Activated effector memory CD4-positive, alpha-beta T cell treated with anti-CD3 and anti-CD28 coated beads, Interleukin-2, amount 50 U/mL, for 16 hours (primary cell): Measurements from ENCODE around the gene TCP11L2.
"Not testable (repeated sequence)": the region's sequence is repeated elsewhere in the genome, so short reads cannot be mapped to it uniquely, and the experiment has no call there.

Experiments
- DNase-seq: peaks from one replicate; pipeline ENCODE4 v3.0.0-alpha.2; 2020

Gene TCP11L2

DNA sequence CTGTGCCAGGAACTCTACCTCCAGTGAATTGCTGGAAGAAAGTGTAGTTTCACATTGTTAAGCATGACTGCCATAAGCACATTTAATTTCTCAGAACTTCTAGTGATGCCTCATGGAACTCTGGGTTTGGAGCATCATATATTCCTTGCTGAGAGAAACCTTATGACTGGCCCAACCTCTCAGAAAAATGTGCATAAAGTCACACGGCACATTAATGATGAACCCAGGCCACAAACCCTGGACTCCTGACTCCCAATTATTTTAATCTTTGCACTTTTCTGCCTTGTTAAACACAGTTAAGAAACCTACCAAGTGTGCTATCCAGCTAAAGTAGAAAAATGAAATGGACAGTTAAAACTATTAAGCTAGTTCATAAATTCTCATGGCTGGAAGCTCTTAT is 5.6 kb downstream of the TCP11L2 start:
- DNase-seq = no peak

DNA sequence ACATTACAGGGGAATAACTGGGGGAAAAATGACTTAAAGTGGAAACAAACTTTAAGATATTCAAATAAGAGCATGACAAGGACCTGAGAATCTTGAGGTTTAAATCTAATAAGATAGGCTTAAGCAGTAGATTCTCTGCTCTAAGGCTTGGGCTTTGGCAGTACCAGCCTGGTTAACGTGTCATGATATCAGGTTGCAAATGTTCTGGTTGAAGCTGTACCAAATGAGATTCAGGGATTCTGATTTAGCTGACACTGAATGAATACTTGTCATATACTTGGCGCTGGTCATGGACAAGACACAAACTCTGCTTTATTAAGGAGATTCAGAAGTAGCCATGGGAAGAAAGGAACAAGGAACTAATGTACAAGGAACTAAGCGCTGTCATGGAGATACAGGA is 6.1 kb downstream of the TCP11L2 start:
- no peak for DNase-seq

DNA sequence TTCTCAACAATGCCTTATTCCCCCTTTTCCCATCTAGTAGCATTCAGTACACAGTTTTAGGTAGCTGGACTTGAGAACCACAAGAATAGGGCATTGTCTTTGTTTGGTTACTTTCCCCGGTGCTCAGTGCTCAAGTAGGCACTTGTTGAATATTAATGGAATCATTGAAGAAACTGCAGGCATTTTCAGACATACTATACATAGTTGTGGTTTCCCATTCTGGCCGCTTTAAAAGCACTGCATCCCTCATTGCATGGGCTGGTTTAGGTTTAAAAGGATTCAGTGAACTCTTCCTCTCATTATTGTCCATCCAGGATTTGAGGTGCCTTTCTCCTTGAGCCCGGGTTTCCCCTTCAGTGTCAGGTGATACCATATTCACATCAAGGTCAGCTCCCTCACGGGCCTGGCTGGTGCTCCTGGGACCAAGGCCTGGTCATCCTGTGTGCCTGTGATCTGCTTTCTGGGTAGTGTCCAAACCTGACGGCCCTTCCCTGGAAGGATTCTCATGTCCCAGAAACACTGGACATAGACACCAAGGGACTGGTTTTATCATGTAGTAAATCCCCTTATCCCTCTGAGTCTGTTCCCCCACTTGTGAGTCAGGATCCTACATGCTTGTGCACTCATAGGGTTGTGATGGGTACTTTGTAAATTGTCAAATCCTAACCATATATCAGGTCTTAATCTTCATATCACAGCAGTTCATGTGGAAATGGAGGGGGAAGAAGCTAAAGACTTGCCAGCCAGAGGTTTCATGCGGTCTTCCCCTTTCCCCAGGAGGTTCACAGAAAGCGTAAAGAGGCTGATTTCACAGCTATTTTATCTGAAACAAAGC is 7.4 kb downstream of the TCP11L2 start:
- no peak for DNase-seq

DNA sequence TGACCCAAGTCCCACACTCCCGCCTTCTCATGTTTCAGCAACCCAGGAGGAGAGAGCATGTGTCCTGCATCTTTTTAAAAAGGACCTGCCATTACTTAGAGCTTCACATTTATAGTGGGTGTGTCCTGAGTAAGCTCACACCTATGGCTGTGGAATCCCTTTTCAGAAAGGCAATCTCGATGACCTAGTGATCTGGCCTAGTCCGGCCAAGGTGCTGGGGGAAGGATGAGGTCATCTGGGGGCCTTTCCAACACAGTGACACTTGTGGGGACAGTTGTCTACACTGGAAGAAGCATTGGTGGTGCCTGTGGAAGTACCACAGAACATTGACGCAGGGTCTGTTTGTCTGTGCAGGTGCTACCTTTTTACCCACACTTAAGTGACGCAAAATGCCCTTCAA is 8.2 kb downstream of the TCP11L2 start:
- DNase-seq = no peak

DNA sequence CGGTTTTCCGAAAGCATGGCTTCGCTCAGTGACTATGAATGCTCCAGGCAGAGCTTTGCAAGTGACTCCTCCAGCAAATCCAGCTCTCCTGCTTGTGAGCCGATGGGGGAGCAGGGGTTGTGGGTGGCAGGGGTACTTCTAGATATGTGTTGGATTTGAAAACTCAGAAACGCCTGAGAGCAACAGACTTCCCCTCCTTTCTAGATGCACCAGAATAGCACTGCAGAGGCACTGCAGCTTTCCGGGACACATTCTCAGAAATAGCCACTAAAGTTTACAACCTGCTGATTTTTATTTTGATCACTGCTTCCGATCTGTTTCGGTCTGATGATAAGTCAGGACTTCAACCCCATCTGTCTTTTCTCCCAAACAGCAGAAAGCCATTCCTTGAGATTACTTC is 8.6 kb downstream of the TCP11L2 start:
- DNase-seq = no peak

DNA sequence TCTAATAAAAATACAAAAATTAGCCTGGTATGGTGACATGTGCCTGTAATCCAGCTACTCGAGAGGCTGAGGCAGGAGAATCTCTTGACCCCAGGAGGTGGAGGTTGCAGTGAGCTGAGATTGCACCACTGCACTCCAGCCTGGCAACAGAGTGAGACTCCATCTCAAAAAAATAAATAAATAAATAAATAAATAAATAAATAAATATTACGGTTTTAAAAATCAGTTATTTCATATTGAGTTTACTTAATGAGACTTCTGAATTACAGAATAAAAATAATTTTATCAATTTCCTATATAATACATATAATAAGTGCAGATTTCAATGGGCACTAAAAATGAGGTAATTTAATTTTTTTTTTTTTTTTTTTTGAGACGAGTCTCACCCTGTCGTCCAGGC is 10.9 kb downstream of the TCP11L2 start:
- not testable (repeated sequence) for DNase-seq

DNA sequence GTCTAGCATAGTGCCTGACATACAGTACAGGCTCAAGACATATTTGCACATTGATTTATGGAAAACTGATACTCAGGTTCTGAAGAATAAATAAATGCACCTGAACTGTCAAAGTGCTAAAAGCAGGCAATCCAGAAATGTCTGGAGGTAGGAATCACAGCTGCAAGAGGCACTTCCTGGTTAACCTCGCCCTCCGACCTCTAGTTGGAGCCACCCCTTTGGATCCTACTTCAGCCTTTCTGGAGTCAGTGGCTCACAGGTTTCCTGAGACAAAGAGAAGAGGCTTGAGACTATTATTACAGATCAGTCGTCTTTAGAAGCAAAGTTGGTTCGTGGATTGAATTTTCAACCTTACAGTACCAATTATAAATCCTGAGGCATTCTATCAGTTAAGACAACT is 13.0 kb downstream of the TCP11L2 start:
- DNase-seq = no peak

DNA sequence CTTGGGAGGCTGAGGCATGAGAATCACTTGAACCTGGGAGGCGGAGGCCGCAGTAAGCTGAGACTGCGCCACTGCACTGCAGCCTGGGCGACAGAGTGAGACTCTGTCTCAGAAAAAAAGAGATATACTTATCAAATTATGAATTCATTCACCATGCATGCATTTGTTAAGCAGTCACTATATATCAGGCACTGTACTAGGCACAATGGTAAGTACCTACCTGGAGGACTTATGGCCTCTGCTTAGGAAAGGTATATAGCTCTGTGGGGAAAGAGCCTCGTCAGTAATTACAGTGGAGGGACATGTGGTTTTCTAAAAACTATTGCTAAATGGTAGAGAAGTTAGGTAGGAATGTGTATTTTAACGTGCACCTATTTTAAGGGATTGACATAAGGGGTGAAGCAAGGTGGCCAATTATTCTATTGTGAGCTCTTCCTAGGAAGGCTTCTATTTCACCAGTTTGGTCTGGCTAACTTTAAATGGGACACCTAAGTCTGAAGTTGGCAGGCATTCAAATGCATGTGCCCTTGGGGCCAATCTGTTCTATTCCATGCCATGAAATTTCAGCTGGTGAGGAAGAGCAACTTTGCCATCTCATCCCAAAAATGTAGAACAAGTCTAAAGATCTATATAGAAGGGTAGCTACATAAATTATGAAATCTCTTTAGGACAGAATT is 15.0 kb downstream of the TCP11L2 start:
- DNase-seq = no peak

DNA sequence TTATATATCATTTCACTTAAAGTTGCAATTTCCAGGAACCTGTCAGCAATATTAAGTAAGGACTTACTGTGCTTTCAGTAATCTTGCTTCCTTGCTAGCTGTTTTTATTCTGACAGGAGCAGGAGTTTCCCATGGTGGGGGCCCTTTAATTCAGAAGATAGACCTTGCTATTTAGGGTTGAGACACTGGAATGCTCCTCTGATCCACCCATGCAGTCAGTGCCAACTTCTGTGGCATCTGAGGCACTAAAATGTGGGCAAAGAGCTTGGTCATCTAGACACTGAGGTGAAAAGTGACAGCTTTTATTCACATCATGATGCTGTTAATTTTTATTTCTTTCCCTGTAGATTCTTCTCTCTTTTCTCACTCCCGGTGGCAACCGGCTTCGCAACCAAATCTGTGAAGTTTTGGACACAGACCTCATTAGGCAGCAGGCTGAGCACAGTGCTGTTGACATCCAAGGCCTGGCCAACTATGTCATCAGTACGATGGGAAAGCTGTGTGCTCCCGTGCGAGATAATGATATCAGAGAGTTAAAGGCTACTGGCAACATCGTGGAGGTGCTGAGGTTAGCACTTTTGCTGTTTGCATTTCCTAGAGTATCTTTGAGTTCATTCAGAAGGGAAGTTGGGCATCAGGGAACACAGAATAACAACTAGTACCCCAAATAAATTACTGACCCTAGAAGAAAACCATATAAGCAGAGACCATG is 18.8 kb downstream of the TCP11L2 start:
- no peak for DNase-seq

DNA sequence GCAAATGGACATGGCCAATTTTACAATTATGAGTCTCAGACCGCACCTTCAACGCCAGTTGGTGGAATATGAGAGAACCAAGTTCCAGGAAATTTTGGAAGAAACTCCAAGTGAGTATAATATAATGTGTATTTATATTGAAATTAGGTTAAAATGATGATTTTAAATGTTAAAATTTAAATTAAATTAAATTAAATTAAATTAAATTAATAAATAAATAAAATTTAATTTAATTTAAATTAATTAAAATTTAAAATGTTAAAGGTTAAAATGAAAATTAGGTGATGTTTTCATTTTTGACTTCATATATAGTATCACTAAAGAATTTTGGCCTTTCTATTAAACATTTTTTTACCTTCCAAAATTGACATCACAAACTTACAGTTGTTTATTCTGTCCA is 21.0 kb downstream of the TCP11L2 start:
- no peak for DNase-seq

DNA sequence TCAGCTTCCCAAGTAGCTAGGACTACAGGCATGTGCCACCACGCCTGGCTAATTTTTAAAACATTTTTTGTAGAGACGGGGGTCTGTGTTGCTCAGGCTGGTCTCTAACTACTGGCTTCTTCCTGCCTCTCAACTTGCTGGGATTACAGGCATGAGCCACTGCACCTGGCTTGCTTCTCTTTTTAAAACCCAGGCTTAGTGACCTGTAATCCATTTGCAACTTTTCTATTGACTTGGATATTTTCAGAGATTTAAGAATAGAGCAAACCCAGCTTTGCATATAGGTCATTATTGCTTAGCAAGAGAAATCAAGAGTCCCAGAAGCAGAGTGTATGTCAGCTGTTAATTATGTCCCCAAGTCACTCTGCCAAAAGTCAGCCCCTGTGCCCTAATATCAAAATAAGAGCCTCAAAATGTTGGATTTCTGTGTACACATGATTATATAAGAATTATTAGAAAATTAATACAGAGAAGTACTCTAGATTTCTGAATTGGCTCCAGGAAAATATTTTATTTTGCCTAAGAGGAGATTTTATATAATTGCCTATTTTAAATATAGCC is 24.9 kb downstream of the TCP11L2 start:
- no peak for DNase-seq

DNA sequence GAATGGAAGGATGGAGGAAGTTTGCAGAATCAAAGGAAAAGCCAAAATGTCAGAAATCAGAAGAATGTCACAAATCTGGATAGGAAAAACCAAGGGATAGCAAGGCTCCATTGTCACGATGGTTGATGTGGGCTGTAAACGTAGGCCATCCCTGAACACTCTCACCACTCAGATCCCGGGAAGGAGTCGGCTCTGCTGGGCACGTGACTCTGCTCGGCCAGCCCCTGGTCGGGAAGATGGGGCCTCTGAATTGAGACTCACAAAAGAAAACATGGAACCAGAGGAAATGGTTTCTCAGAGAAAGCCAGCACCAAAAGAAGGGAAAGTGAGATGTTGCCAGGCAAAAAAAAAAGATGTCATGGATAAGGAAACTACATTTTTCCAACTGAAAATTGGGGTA is 26.2 kb downstream of the TCP11L2 start:
- DNase-seq = no peak

DNA sequence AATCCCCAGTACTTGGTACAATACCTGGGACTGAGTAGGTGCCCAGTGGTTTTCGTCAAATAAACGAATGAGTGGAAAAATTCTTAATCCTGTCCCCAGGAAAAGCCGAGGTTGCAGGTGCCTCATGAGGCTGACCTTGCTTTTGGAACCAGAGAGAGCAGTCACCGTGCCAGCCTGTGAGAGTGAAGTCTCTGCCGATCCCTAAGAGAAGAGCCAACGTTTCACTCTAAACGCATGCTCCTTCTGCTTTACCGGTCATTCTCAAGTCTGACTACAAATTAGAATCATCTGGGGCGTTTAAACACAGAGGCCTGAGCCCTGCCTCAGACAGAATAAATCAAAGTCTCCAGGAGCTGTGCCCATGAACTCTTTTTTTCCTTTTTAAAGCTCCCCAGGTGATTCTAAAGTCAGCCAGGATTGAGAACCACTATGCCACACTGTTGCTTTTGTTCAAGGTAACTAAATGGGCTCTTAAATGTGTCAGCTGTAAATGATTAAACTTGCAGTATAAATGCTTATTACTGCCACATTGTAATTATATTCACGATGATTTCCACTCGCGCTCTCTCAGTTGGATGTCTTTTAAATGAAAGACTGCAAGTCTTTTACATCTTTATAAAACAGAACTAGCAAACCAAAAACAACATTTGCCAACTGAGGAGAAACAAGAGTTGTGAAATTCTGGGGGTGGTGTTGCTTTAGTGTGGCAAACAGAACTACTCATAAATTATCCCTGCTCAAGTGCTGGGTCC is 26.9 kb downstream of the TCP11L2 start:
- no peak for DNase-seq

DNA sequence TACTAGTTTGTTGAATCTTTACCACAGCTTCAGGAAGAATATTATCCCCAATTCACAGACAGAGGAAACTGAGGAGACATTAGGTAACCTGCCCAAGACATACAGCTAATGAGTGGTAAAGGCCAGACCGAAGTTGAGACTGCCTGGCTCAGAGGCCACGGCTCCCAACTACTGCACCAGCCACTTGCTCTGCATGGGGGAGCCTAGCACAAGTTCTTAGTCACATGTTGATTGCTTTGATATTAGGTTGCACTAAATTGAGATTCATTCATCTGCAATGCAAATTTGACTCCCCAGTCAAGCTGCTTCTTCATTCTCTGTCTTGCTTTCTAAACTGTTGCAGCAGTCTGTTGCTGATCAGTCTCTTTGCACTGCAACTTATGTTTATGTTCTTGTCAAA is 29.1 kb downstream of the TCP11L2 start:
- DNase-seq = no peak

DNA sequence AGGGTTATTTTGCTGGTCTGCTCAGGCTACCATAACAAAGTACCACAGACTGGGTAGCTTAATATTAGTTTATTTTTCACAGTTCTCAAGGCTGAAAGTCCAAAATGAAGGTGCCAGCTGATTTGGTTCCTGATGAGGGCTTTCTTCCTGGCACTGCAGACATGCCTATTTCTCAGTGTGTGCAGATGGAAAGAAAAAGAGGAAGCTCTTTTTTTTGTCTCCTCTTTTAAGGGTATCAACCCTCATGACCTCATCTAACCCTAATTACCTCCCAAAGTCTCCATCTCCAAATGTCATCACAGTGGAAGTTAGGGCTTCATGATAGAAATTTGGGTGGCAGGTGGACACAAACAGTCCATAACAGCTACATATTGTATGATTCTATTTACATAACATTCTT is 30.0 kb downstream of the TCP11L2 start:
- DNase-seq = no peak

DNA sequence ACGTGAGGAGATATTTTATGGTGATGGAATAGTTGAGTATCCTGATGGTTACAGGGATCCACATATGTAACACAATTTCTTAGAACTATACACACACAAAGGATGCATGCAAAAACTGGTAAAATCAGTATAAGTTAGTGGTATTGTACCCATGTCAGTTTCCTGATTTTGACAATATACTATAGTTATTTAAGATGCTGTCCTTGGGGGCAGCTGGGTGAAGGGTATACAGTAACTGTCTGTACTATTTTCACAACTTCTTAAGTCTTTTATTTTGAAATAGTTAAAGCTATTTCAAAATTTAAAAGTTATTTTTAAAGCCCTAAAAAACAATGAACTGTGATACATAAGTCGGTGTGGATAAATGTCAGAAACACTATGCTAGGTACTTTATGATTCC is 30.5 kb downstream of the TCP11L2 start:
- no peak for DNase-seq

DNA sequence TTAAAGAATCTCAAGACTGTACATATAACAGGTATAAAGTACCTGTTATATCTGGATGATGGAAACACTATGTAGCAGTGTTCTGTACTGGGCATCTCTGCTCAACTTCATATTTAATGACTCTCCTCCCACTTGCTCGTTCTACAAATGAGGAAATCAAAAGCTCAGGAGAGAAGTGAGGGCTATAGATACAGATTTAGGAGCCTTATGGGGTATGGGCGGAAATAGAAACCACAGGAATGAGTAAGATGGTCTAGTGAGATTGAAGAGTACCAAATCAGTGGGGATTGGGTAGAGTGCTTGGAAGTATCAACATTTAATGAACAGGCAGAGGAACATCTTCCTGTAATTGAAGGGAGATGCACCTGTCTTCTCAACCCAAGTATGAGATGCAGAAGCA is 31.2 kb downstream of the TCP11L2 start:
- DNase-seq = no peak

DNA sequence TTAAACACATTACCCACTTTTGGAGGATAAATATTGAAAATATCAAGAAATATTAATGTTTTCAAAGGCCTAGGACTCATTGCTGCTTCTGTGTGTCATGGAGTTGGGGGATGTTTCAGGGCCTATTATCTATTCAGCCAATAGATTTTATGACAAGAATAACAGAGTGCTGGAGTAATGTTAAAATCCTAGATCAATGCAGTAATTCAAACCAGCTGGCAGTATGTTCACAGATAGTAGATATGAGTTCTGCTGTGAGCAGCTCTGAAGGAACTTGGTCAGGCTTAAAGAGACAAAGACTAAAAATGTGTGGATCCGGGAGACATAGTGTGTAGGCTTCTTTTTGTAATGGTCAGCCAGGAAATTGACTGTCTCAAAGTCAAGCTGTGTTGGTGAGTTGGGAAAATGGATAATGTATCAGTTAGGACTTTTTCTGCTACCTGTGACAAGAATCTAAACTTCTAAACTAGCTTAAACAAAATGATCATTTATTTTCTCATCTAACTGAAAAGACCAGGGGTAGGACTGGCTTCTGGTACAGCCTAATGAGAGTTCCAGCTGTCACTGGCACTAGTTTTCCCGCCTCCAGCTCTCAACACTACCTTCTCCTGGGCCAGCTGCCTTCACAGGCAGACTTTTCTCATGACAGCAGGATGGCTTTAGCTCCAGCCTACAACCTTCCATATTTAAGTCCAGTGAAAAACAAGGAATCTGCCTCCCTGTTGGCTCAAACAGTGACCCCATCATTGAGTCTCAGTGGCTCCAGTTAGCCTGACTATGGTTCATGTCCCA is 38.7 kb downstream of the TCP11L2 start:
- no peak for DNase-seq

DNA sequence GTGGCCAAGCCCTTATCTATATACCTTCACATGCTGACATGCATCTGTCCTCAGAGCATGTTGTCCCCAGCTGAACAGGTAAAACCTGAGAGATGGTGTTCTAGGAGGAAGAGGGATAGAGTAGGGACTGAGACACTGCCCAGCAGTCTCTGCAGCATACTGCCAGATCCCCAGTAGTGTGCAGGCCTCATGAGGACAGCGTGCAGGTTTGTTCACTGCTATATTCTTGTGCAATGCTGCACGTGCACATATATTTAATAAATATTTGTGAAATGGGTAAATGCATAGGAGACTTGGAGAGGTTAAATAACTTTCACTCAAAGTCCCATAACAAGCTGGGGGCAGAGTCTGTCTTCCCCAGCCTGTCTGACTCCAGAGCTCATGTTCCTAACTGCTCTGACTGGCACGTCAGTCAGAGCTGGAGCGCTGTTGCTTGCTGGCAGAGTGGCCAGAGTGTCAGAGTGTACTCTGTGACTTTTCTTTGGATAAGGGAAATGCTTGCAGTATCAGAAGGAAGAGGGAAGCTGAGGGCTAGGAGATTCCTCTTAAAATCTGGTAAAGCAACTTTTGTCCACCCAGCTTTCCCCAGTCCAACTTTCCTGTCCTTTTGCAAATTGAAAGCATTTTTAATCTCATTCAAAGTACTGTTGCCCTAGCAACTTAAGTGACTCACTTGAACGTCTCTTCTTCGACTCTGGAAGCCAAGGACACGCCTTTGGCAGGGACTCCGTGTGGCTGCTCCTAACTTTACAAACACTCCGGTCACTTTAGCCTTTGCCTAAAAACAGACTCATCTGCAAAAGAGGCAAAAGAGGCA is 40.1 kb downstream of the TCP11L2 start:
- no peak for DNase-seq

DNA sequence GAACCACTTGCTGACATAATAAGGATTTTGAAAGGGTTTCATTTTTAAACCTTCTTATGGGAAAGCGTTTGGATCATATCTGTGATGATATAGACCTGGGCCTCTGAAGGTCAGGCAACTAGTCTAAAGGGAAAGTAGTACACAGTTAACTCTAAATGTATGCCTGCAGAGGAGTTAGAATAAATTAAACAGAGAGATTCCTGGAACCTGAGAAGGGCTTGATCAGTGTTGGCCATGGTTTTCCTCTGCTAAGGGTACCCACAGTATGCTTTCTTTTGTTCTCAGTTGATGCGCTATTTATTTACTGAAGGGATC is 40.6 kb downstream of the TCP11L2 start:
- DNase-seq = no peak

DNA sequence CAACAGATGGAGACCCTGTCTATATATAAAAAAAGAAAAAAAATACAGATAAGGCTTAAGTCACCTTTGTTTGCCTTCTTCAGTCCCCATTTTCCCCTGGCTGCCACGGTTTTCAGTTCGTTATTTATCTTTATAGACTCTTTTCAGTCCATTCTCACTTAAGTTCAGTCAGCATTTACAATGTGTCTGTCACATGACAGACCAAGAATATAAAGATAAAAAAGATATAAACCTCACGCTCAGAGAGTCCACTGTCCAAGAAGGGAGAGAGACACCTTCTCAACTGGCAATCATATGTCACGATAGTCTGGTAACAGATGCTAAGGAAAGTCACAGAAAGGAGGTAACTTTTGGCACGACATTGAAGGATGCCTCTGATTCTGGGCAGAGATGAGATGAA is 41.6 kb downstream of the TCP11L2 start:
- no peak for DNase-seq
